SK-N-SH treated with all-trans-retinoic acid at 6 μM for 48 hours (cell line): ENCODE results near the gene TM9SF3.

Experiments
- ATAC-seq: fragments of 200-7000 bp; cut with Tn5 transposase; 3 replicates; pipeline ENCODE4 v1.9.1; 2020; ENCODE audit warnings: mild to moderate bottlenecking, moderate library complexity
- ARNTL ChIP-seq: fragments of 450-650 bp; formaldehyde crosslinking; IDR thresholded peaks from 2 replicates; pipeline ENCODE4 v1.5.0; 2020; ENCODE audit warnings: low read depth, mild to moderate bottlenecking, moderate library complexity, borderline replicate concordance
- BACH2 ChIP-seq: fragments of 250-450 bp; sonication (Bioruptor Pico); IDR thresholded peaks from 2 replicates; pipeline ENCODE4 v1.9.0; 2021; ENCODE audit warnings: mild to moderate bottlenecking, borderline replicate concordance
- CSDC2 ChIP-seq: fragments of 250-450 bp; sonication (Bioruptor Pico); IDR thresholded peaks from 2 replicates; pipeline ENCODE4 v1.5.0; 2020; ENCODE audit warnings: mild to moderate bottlenecking, moderate library complexity
- CSRNP3 ChIP-seq: fragments of 250-450 bp; sonication (Bioruptor Pico); IDR thresholded peaks from 2 replicates; pipeline ENCODE4 v1.5.1; 2021; ENCODE audit warnings: mild to moderate bottlenecking, moderate library complexity
- ESRRG ChIP-seq: fragments of 250-450 bp; sonication (Bioruptor Pico); IDR thresholded peaks from 2 replicates; pipeline ENCODE4 v1.6.1; 2021; ENCODE audit warnings: mild to moderate bottlenecking
- GLIS3 ChIP-seq: fragments of 250-450 bp; sonication (Bioruptor Pico); IDR thresholded peaks from 2 replicates; pipeline ENCODE4 v1.5.0; 2020; ENCODE audit warnings: mild to moderate bottlenecking, moderate library complexity
- OSR1 ChIP-seq: fragments of 250-450 bp; sonication (Bioruptor Pico); IDR thresholded peaks from 2 replicates; pipeline ENCODE4 v1.8.0; 2022; ENCODE audit warnings: moderate library complexity, mild to moderate bottlenecking, inconsistent platforms
- PATZ1 ChIP-seq: fragments of 250-450 bp; sonication (Bioruptor Pico); IDR thresholded peaks from 2 replicates; pipeline ENCODE4 v1.8.0; 2020; ENCODE audit warnings: mild to moderate bottlenecking, moderate library complexity, borderline replicate concordance
- PPARA ChIP-seq: fragments of 250-450 bp; sonication (Bioruptor Pico); IDR thresholded peaks from 2 replicates; pipeline ENCODE4 v1.5.0; 2020; ENCODE audit warnings: mild to moderate bottlenecking, borderline replicate concordance
- SNAI2 ChIP-seq: fragments of 250-450 bp; sonication (Bioruptor Pico); IDR thresholded peaks from 2 replicates; pipeline ENCODE4 v1.5.0; 2020; ENCODE audit warnings: mild to moderate bottlenecking, moderate library complexity
- TCF4 ChIP-seq: fragments of 250-450 bp; sonication (Bioruptor Pico); IDR thresholded peaks from 2 replicates; pipeline ENCODE4 v1.8.0; 2021; ENCODE audit warnings: mild to moderate bottlenecking, moderate library complexity, borderline replicate concordance
- TOX ChIP-seq: fragments of 250-450 bp; sonication (Bioruptor Pico); IDR thresholded peaks from 2 replicates; pipeline ENCODE4 v1.8.0; 2021; ENCODE audit warnings: mild to moderate bottlenecking, moderate library complexity, borderline replicate concordance
- ZC3H10 ChIP-seq: fragments of 250-450 bp; sonication (Bioruptor Pico); IDR thresholded peaks from 2 replicates; pipeline ENCODE4 v1.5.1; 2021; ENCODE audit warnings: mild to moderate bottlenecking, moderate library complexity
- ZFP3 ChIP-seq: fragments of 250-450 bp; sonication (Bioruptor Pico); IDR thresholded peaks from 2 replicates; pipeline ENCODE4 v1.5.0; 2020; ENCODE audit warnings: mild to moderate bottlenecking, moderate library complexity
- ZFP30 ChIP-seq: fragments of 450-650 bp; formaldehyde crosslinking; IDR thresholded peaks from 2 replicates; pipeline ENCODE4 v1.5.0; 2022; ENCODE audit warnings: mild to moderate bottlenecking, moderate library complexity
- ZNF565 ChIP-seq: fragments of 450-650 bp; formaldehyde crosslinking; conservative IDR thresholded peaks from 2 replicates; pipeline ENCODE4 v1.5.0; 2020; ENCODE audit warnings: low read depth, mild to moderate bottlenecking, moderate library complexity
- ZNF70 ChIP-seq: fragments of 450-650 bp; formaldehyde crosslinking; IDR thresholded peaks from 2 replicates; pipeline ENCODE4 v1.5.0; 2020; ENCODE audit warnings: mild to moderate bottlenecking, moderate library complexity
- ZNF8 ChIP-seq: fragments of 450-650 bp; formaldehyde crosslinking; IDR thresholded peaks from 2 replicates; pipeline ENCODE4 v1.5.0; 2020; ENCODE audit warnings: mild to moderate bottlenecking, moderate library complexity
- TF ChIP-seq, protein P1 (sequence below): fragments of 250-450 bp; sonication (Bioruptor Pico); IDR thresholded peaks from 2 replicates; pipeline ENCODE4 v1.8.0; 2021; ENCODE audit warnings: low read depth, mild to moderate bottlenecking, moderate library complexity, borderline replicate concordance
- TF ChIP-seq, protein P2 (sequence below): fragments of 250-450 bp; sonication (Bioruptor Pico); IDR thresholded peaks from 2 replicates; pipeline ENCODE4 v1.5.0; 2020; ENCODE audit warnings: mild to moderate bottlenecking, moderate library complexity
- TF ChIP-seq, protein P3 (sequence below): fragments of 250-450 bp; sonication (Bioruptor Pico); IDR thresholded peaks from 2 replicates; pipeline ENCODE4 v1.5.1; 2020; ENCODE audit warnings: low read depth, mild to moderate bottlenecking, moderate library complexity

The TM9SF3 gene

GRCh38 chr10:96560966-96561887 is 25.6 kb downstream of the TM9SF3 start:
- no peak for TF ChIP-seq ESRRG (CRISPR knock-in tag)
- TF ChIP-seq ZNF8 (CRISPR knock-in tag), result no peak
- TF ChIP-seq, protein P1, sequence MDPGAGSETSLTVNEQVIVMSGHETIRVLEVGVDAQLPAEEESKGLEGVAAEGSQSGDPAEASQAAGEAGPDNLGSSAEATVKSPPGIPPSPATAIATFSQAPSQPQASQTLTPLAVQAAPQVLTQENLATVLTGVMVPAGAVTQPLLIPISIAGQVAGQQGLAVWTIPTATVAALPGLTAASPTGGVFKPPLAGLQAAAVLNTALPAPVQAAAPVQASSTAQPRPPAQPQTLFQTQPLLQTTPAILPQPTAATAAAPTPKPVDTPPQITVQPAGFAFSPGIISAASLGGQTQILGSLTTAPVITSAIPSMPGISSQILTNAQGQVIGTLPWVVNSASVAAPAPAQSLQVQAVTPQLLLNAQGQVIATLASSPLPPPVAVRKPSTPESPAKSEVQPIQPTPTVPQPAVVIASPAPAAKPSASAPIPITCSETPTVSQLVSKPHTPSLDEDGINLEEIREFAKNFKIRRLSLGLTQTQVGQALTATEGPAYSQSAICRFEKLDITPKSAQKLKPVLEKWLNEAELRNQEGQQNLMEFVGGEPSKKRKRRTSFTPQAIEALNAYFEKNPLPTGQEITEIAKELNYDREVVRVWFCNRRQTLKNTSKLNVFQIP (CRISPR knock-in tag), result no peak
- no peak for TF ChIP-seq TOX (CRISPR knock-in tag)
- TF ChIP-seq OSR1 (CRISPR knock-in tag), result no peak
- no peak for TF ChIP-seq ZC3H10
- no peak for TF ChIP-seq ZNF565 (CRISPR knock-in tag)
- TF ChIP-seq PPARA (CRISPR knock-in tag), result no peak
- ATAC-seq, result no peak

- TF ChIP-seq ESRRG (CRISPR knock-in tag), result no peak
Observed at GRCh38 chr10:96560489-96560888, 26.3 kb downstream of the TM9SF3 start.

DNA sequence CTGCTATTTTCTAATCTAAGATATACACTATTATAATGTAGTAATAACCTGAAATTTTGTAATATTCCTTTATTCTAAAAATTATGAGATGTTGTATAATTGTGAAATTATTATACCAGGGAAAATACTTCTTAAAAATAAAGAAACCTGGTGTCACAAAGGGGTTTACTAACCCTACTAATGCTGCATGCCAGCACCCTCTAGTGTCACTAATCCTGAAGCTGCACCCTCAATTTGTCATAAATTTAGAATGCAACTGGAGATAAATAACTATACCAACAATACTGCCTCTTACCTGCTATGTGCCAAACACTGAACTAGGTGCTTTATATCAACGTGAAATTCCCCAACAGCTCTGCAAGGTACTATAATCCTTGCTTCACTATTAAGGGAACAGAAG is 30.8 kb downstream of the TM9SF3 start:
- TF ChIP-seq, protein P1 (CRISPR knock-in tag), result no peak
- TF ChIP-seq SNAI2 (CRISPR knock-in tag), result no peak
- TF ChIP-seq CSDC2 (CRISPR knock-in tag), result no peak
- TF ChIP-seq PPARA (CRISPR knock-in tag), result no peak
- TF ChIP-seq ZNF70 (CRISPR knock-in tag), result no peak
- TF ChIP-seq ESRRG (CRISPR knock-in tag), result no peak
- TF ChIP-seq ZFP30, result no peak
- no peak for TF ChIP-seq ZNF565 (CRISPR knock-in tag)
- no peak for TF ChIP-seq ZNF8 (CRISPR knock-in tag)
- no peak for TF ChIP-seq GLIS3 (CRISPR knock-in tag)
- no peak for TF ChIP-seq BACH2 (CRISPR knock-in tag)
- TF ChIP-seq ZC3H10, result no peak
- TF ChIP-seq, protein P2, sequence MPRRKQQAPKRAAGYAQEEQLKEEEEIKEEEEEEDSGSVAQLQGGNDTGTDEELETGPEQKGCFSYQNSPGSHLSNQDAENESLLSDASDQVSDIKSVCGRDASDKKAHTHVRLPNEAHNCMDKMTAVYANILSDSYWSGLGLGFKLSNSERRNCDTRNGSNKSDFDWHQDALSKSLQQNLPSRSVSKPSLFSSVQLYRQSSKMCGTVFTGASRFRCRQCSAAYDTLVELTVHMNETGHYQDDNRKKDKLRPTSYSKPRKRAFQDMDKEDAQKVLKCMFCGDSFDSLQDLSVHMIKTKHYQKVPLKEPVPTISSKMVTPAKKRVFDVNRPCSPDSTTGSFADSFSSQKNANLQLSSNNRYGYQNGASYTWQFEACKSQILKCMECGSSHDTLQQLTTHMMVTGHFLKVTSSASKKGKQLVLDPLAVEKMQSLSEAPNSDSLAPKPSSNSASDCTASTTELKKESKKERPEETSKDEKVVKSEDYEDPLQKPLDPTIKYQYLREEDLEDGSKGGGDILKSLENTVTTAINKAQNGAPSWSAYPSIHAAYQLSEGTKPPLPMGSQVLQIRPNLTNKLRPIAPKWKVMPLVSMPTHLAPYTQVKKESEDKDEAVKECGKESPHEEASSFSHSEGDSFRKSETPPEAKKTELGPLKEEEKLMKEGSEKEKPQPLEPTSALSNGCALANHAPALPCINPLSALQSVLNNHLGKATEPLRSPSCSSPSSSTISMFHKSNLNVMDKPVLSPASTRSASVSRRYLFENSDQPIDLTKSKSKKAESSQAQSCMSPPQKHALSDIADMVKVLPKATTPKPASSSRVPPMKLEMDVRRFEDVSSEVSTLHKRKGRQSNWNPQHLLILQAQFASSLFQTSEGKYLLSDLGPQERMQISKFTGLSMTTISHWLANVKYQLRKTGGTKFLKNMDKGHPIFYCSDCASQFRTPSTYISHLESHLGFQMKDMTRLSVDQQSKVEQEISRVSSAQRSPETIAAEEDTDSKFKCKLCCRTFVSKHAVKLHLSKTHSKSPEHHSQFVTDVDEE (CRISPR knock-in tag), result no peak
- no peak for TF ChIP-seq ARNTL
- no peak for TF ChIP-seq PATZ1 (CRISPR knock-in tag)
- no peak for TF ChIP-seq CSRNP3 (CRISPR knock-in tag)
- no peak for TF ChIP-seq ZFP3 (CRISPR knock-in tag)
- no peak for TF ChIP-seq TCF4 (CRISPR knock-in tag)
- TF ChIP-seq, protein P3, sequence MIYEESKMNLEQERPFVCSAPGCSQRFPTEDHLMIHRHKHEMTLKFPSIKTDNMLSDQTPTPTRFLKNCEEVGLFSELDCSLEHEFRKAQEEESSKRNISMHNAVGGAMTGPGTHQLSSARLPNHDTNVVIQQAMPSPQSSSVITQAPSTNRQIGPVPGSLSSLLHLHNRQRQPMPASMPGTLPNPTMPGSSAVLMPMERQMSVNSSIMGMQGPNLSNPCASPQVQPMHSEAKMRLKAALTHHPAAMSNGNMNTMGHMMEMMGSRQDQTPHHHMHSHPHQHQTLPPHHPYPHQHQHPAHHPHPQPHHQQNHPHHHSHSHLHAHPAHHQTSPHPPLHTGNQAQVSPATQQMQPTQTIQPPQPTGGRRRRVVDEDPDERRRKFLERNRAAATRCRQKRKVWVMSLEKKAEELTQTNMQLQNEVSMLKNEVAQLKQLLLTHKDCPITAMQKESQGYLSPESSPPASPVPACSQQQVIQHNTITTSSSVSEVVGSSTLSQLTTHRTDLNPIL (CRISPR knock-in tag), result no peak
- ATAC-seq, result peak; percentile 59; the same call in 2 of the 3 replicates

More at GRCh38 chr10:96560489-96560888, 26.3 kb downstream of the TM9SF3 start:
- no peak for ATAC-seq
